HEK293 (cell line): Measurements from ENCODE around the gene TPPP3.

ENCODE experiments used
- CTCF ChIA-PET: fragments of 350-600 bp; formaldehyde crosslinking; extraction: SDS; loops from one replicate; lab custom pipeline; 2021; ENCODE audit warnings: antibody characterized with exemption; lab: Yijun Ruan, JAX
- POLR2A ChIA-PET: fragments of 300-600 bp; formaldehyde crosslinking; extraction: SDS; loops from one replicate; lab custom pipeline; 2020; ENCODE audit warnings: antibody characterized with exemption, inconsistent platforms; lab: Yijun Ruan, JAX
- H3K27ac ChIP-seq: fragments of 200-500 bp; sonication (Bioruptor generic); 2 replicates; pipeline ENCODE4 v1.5.1; 2014; ENCODE audit warnings: low read depth, low read length, control low read depth, inconsistent platforms; ENCODE audit errors: extremely low read depth
- H3K36me3 ChIP-seq, 2 experiments: fragments of 200-500 bp in 1 of 2; sonication (Bioruptor generic) in 1 of 2; 1 replicate in 1 of 2; 2 replicates in 1 of 2; pipeline ENCODE4 v1.5.1; 2014 to 2017; ENCODE audit warnings: inconsistent platforms in 2 of 2, low read length in 2 of 2; ENCODE audit not compliant: control insufficient read depth in 2 of 2, insufficient read depth in 1 of 2
- H3K4me1 ChIP-seq: fragments of 200-500 bp; sonication (Bioruptor generic); 2 replicates; pipeline ENCODE4 v1.5.1; 2014; ENCODE audit warnings: mild to moderate bottlenecking, low read length, inconsistent platforms; ENCODE audit not compliant: control insufficient read depth, insufficient read depth
- H3K4me3 ChIP-seq: 2 replicates; pipeline ENCODE4 v1.5.1; 2011; ENCODE audit warnings: low read depth, mild to moderate bottlenecking, control low read depth, low read length, moderate library complexity
- H3K9me3 ChIP-seq: fragments of 200-500 bp; sonication (Bioruptor generic); 2 replicates; pipeline ENCODE4 v1.5.1; 2014; ENCODE audit warnings: low read depth, low read length, inconsistent platforms; ENCODE audit not compliant: control insufficient read depth, insufficient read depth
- EGR2 ChIP-seq: fragments of 450-650 bp; formaldehyde crosslinking; IDR thresholded peaks from 2 replicates; pipeline ENCODE4 v1.5.1; 2016; ENCODE audit warnings: low read depth, missing biosample characterization, missing genetic modification characterization
- GLI2 ChIP-seq: fragments of 450-650 bp; formaldehyde crosslinking; IDR thresholded peaks from 2 replicates; pipeline ENCODE4; 2017; ENCODE audit warnings: missing biosample characterization, missing genetic modification characterization, low read depth, borderline replicate concordance
- GLIS2 ChIP-seq: fragments of 450-650 bp; formaldehyde crosslinking; IDR thresholded peaks from 2 replicates; pipeline ENCODE4 v1.5.1; 2016; ENCODE audit warnings: missing biosample characterization, missing genetic modification characterization
- INSM2 ChIP-seq: fragments of 450-650 bp; formaldehyde crosslinking; IDR thresholded peaks from 2 replicates; pipeline ENCODE4 v1.5.1; 2016; ENCODE audit warnings: missing biosample characterization, missing genetic modification characterization
- KLF9 ChIP-seq: fragments of 450-650 bp; formaldehyde crosslinking; IDR thresholded peaks from 2 replicates; pipeline ENCODE4 v1.5.1; 2016; ENCODE audit warnings: missing biosample characterization, missing genetic modification characterization, low read depth
- PBX3 ChIP-seq: sonication (generic); formaldehyde crosslinking; IDR thresholded peaks from 2 replicates; pipeline ENCODE4 v1.8.1; 2022; ENCODE audit warnings: mild to moderate bottlenecking, moderate library complexity, missing genetic modification reagents
- PRDM1 ChIP-seq: fragments of 450-650 bp; formaldehyde crosslinking; IDR thresholded peaks from 2 replicates; pipeline ENCODE4; 2016; ENCODE audit warnings: missing biosample characterization, missing genetic modification characterization
- SP2 ChIP-seq: fragments of 450-650 bp; formaldehyde crosslinking; IDR thresholded peaks from 2 replicates; pipeline ENCODE4 v1.5.1; 2016; ENCODE audit warnings: missing biosample characterization, missing genetic modification characterization
- ZBTB26 ChIP-seq: fragments of 450-650 bp; formaldehyde crosslinking; optimal IDR thresholded peaks from 2 replicates; pipeline ENCODE3; 2016; ENCODE audit warnings: missing biosample characterization, mild to moderate bottlenecking, missing genetic modification characterization
- ZBTB48 ChIP-seq: fragments of 450-650 bp; formaldehyde crosslinking; IDR thresholded peaks from 2 replicates; pipeline ENCODE4 v1.5.1; 2016; ENCODE audit warnings: missing biosample characterization, missing genetic modification characterization
- ZIC2 ChIP-seq: fragments of 450-650 bp; formaldehyde crosslinking; IDR thresholded peaks from 2 replicates; pipeline ENCODE4 v1.5.1; 2016; ENCODE audit warnings: missing biosample characterization, missing genetic modification characterization
- ZNF112 ChIP-seq: fragments of 450-650 bp; formaldehyde crosslinking; IDR thresholded peaks from 2 replicates; pipeline ENCODE4 v1.5.0; 2017; ENCODE audit warnings: missing biosample characterization, missing genetic modification characterization
- ZNF169 ChIP-seq: fragments of 450-650 bp; formaldehyde crosslinking; IDR thresholded peaks from 2 replicates; pipeline ENCODE4 v1.5.1; 2016; ENCODE audit warnings: missing biosample characterization, missing genetic modification characterization
- ZNF184 ChIP-seq: fragments of 450-650 bp; IDR thresholded peaks from 2 replicates; pipeline ENCODE4 v1.5.1; 2018; ENCODE audit warnings: missing biosample characterization, mild to moderate bottlenecking, missing genetic modification characterization
- ZNF311 ChIP-seq: fragments of 450-650 bp; formaldehyde crosslinking; IDR thresholded peaks from 2 replicates; pipeline ENCODE4 v1.5.1; 2017; ENCODE audit warnings: missing biosample characterization, missing genetic modification characterization, borderline replicate concordance
- ZNF341 ChIP-seq: fragments of 450-650 bp; formaldehyde crosslinking; IDR thresholded peaks from 2 replicates; pipeline ENCODE4; 2016; ENCODE audit warnings: low read depth, missing biosample characterization, missing genetic modification characterization
- ZNF423 ChIP-seq: fragments of 450-650 bp; formaldehyde crosslinking; IDR thresholded peaks from 2 replicates; pipeline ENCODE4 v1.5.1; 2016; ENCODE audit warnings: missing biosample characterization, missing genetic modification characterization
- ZNF501 ChIP-seq: fragments of 450-650 bp; formaldehyde crosslinking; IDR thresholded peaks from 2 replicates; pipeline ENCODE4 v1.5.1; 2016; ENCODE audit warnings: missing biosample characterization, missing genetic modification characterization
- ZNF529 ChIP-seq: fragments of 450-650 bp; formaldehyde crosslinking; IDR thresholded peaks from 2 replicates; pipeline ENCODE4 v1.5.1; 2017; ENCODE audit warnings: missing genetic modification characterization, missing biosample characterization; ENCODE audit not compliant: insufficient replicate concordance
- ZNF548 ChIP-seq: fragments of 450-650 bp; formaldehyde crosslinking; IDR thresholded peaks from 2 replicates; pipeline ENCODE4 v1.5.1; 2016; ENCODE audit warnings: missing biosample characterization, missing genetic modification characterization
- ZNF549 ChIP-seq: fragments of 450-650 bp; IDR thresholded peaks from 2 replicates; pipeline ENCODE4 v1.5.1; 2018; ENCODE audit warnings: missing biosample characterization, missing genetic modification characterization, mild to moderate bottlenecking, inconsistent platforms, moderate library complexity
- ZNF658 ChIP-seq: fragments of 450-650 bp; formaldehyde crosslinking; IDR thresholded peaks from 2 replicates; pipeline ENCODE4; 2016; ENCODE audit warnings: missing biosample characterization, missing genetic modification characterization
- TF ChIP-seq, protein P1 (sequence below): fragments of 450-650 bp; formaldehyde crosslinking; IDR thresholded peaks from 2 replicates; pipeline ENCODE4 v1.5.1; 2017; ENCODE audit warnings: missing biosample characterization, missing genetic modification characterization
- TF ChIP-seq, protein P2 (sequence below): fragments of 450-650 bp; formaldehyde crosslinking; conservative IDR thresholded peaks from 2 replicates; pipeline ENCODE4 v1.5.1; 2016; ENCODE audit warnings: low read depth, missing biosample characterization, missing genetic modification characterization

TPPP3 gene

GRCh38 chr16:67430977-67431774 is 37.9 kb upstream of the TPPP3 start, which contains the start of gene HSD11B2 (continued):
- TF ChIP-seq ZNF169 (tag by site-specific recombination) (no peak), ZBTB48 (tag by site-specific recombination) (0 out of 2 replicates have a peak, but pooled peaks have one; percentile 46), GLI2 (tag by site-specific recombination) (no peak), ZNF549 (no peak), ZBTB26 (tag by site-specific recombination) (peak; percentile 49), ZNF501 (no peak), EGR2 (tag by site-specific recombination) (no peak), SP2 (tag by site-specific recombination) (0 out of 2 replicates have a peak, but pooled peaks have one; percentile 15), ZIC2 (peak; percentile 18; the same call in 1 of the 2 replicates), PBX3 (CRISPR knock-in tag) (no peak), KLF9 (tag by site-specific recombination) (0 out of 2 replicates have a peak, but pooled peaks have one; percentile 1), GLIS2 (tag by site-specific recombination) (0 out of 2 replicates have a peak, but pooled peaks have one; percentile 18), ZNF529 (tag by site-specific recombination) (no peak), PRDM1 (tag by site-specific recombination) (peak; percentile 65), ZNF548 (tag by site-specific recombination) (no peak), ZNF341 (tag by site-specific recombination) (peak; percentile 36; the same call in 1 of the 2 replicates), ZNF423 (tag by site-specific recombination) (0 out of 2 replicates have a peak, but pooled peaks have one; percentile 46)
- TF ChIP-seq, protein P1, sequence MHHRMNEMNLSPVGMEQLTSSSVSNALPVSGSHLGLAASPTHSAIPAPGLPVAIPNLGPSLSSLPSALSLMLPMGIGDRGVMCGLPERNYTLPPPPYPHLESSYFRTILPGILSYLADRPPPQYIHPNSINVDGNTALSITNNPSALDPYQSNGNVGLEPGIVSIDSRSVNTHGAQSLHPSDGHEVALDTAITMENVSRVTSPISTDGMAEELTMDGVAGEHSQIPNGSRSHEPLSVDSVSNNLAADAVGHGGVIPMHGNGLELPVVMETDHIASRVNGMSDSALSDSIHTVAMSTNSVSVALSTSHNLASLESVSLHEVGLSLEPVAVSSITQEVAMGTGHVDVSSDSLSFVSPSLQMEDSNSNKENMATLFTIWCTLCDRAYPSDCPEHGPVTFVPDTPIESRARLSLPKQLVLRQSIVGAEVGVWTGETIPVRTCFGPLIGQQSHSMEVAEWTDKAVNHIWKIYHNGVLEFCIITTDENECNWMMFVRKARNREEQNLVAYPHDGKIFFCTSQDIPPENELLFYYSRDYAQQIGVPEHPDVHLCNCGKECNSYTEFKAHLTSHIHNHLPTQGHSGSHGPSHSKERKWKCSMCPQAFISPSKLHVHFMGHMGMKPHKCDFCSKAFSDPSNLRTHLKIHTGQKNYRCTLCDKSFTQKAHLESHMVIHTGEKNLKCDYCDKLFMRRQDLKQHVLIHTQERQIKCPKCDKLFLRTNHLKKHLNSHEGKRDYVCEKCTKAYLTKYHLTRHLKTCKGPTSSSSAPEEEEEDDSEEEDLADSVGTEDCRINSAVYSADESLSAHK (tag by site-specific recombination): no peak

DNA sequence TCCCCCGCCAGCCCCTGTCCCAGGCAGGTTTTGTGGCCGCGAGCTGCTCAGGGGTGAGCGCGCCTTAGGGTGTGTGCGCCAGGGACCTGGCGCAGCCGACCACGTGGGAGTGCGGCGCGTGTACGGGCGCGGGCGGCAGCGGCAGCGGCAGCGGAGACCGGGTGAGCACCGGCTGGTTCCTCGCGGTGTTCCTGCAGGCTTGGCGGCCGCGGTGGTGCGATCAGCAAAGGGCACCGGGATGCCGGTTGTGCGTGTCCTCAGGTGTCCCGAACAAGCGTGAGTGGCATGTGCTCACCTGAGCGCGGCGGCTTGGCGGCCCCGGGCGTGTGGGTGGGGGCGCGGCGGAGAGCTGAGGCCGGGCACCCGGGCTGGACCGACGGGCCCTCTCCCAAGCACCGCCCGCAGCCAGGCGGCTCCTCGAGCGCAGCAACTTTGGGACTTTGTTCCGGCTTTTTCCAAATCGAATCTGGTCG is 37.2 kb upstream of the TPPP3 start:
- peaks cover 0 to under 1% of the 10 kb centered on the region in 2 experiments; a peak in 1 of 3 replicates for H3K36me3 ChIP-seq
- H3K9me3 ChIP-seq: no peaks in the 10 kb centered on the region
- no peak overlapping the region; the same call in 1 of the 2 replicates for H3K27ac ChIP-seq
- POLR2A ChIA-PET: interaction anchor here (0.8 kb wide), 1 partner anchor 13 kb away, joined by 3 read pairs; no protein-coding TSS in a partner anchor
- CTCF ChIA-PET: interaction anchor here (0.7 to 1.2 kb wide), 2 partner anchors 13 to 165 kb away, joined by 3 to 4 read pairs; no protein-coding TSS in a partner anchor
- H3K4me3 ChIP-seq: peak overlapping the region; percentile 16
- H3K4me1 ChIP-seq: no peaks in the 10 kb centered on the region; the same call in 1 of the 2 replicates
- TF ChIP-seq, protein P2, sequence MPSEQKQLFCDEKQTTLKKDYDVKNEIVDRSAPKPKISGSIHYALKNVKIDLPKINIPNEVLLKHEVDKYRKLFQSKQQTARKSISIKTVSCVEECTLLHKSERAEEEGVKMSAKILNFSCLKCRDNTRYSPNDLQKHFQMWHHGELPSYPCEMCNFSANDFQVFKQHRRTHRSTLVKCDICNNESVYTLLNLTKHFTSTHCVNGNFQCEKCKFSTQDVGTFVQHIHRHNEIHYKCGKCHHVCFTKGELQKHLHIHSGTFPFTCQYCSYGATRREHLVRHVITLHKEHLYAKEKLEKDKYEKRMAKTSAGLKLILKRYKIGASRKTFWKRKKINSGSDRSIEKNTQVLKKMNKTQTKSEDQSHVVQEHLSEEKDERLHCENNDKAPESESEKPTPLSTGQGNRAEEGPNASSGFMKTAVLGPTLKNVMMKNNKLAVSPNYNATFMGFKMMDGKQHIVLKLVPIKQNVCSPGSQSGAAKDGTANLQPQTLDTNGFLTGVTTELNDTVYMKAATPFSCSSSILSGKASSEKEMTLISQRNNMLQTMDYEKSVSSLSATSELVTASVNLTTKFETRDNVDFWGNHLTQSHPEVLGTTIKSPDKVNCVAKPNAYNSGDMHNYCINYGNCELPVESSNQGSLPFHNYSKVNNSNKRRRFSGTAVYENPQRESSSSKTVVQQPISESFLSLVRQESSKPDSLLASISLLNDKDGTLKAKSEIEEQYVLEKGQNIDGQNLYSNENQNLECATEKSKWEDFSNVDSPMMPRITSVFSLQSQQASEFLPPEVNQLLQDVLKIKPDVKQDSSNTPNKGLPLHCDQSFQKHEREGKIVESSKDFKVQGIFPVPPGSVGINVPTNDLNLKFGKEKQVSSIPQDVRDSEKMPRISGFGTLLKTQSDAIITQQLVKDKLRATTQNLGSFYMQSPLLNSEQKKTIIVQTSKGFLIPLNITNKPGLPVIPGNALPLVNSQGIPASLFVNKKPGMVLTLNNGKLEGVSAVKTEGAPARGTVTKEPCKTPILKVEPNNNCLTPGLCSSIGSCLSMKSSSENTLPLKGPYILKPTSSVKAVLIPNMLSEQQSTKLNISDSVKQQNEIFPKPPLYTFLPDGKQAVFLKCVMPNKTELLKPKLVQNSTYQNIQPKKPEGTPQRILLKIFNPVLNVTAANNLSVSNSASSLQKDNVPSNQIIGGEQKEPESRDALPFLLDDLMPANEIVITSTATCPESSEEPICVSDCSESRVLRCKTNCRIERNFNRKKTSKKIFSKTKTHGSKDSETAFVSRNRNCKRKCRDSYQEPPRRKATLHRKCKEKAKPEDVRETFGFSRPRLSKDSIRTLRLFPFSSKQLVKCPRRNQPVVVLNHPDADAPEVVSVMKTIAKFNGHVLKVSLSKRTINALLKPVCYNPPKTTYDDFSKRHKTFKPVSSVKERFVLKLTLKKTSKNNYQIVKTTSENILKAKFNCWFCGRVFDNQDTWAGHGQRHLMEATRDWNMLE (tag by site-specific recombination): no peak
- TF ChIP-seq ZNF311 (tag by site-specific recombination) (no peak), ZNF184 (tag by site-specific recombination) (no peak), ZNF658 (tag by site-specific recombination) (no peak), INSM2 (no peak), ZNF529 (tag by site-specific recombination) (no peak), ZNF112 (no peak)
